ENCODE results near the gene PPP1R13B.

PPP1R13B gene

DNA sequence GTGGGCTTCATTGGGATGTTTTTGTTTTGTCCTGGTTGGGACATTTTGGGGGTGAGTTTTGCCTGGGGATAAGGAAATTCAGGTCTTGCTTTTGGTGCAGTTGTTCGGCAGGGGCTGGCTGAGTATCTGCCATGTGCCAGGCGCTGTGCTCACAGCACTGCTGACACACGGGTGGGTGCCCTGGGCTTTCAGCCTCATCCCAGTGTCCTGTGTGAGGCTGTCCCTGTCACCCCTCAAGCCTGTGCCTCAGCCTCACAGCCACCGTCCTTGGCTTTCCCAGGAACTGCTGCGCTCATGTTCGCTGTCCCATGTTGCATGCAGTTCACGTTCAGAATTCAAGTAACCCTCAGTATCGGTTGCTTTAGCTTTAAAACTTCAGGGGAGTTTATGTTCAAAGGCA is 157.0 kb downstream of the PPP1R13B start:
- no peak overlapping the region for H3K4me3 ChIP-seq
- H3K27ac ChIP-seq = peak overlapping the region; percentile 35 to 37
- no peaks in the 10 kb centered on the region for H3K9me3 ChIP-seq
- H3K36me3 ChIP-seq = peaks cover 41 to 76% (median 74%) of the 10 kb centered on the region in 3 donors
- intact Hi-C loops (cut with DNase I; ENCODE audit: low total_unique reads) = no loop called here
- no peaks in the 10 kb centered on the region for H3K27me3 ChIP-seq
- DNase-seq = no peak
- peaks cover 0 to 38% (median 18%) of the 10 kb centered on the region in 4 donors for H3K4me1 ChIP-seq
- TF ChIP-seq, protein P1, sequence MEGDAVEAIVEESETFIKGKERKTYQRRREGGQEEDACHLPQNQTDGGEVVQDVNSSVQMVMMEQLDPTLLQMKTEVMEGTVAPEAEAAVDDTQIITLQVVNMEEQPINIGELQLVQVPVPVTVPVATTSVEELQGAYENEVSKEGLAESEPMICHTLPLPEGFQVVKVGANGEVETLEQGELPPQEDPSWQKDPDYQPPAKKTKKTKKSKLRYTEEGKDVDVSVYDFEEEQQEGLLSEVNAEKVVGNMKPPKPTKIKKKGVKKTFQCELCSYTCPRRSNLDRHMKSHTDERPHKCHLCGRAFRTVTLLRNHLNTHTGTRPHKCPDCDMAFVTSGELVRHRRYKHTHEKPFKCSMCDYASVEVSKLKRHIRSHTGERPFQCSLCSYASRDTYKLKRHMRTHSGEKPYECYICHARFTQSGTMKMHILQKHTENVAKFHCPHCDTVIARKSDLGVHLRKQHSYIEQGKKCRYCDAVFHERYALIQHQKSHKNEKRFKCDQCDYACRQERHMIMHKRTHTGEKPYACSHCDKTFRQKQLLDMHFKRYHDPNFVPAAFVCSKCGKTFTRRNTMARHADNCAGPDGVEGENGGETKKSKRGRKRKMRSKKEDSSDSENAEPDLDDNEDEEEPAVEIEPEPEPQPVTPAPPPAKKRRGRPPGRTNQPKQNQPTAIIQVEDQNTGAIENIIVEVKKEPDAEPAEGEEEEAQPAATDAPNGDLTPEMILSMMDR (IDR thresholded peaks at IDR 0.05) = no peak

DNA sequence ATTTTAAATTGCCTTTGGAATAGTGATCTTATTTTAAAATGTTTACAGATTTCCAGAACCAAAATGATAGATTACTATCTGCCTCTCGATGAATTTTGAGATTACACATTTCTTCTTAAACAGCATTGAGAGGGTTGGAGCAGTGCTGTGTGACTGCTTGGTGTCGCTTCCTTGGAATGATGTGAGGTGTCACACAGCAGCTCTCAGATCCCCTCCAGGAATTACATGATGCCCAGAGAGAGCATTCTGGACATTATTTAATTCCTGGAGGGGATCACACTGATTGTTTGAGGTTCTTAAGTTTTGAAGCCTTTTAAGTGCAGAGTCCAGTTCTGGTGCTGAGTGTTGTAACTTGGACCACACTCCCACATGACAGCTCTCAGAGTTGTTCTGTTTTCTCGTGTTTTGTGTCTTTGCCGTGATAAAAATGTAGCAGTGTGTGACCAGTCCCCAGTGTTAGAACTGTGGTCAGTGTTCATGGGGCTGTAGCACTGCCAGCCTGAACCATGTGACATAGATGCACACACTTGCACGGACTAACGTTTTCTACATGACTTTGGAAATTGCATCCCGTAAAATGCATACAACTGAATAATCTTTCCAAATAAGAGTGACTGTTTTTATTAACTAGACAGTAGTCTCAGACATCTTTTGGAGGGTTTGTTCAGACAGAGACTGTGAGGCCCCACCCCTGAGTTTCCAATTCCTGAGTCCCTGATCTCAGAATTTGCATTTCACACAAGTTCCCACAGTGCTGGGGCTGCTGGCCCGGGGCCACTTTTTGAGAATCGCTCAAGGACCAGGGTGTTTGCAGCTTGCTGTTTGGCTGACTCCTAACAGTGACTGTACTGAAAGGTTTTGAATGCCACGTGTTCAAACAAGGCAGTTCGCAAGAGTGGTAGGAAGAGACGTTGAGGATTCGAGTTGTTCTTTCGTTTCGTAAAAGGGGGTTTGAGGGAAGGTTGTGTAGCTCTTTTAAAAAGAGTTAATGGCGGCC is 158.2 kb downstream of the PPP1R13B start:
- Histone ChIP-seq H3K27ac (peak overlapping the region; percentile 35 to 37), H3K4me1 (peaks cover 0 to 37% (median 18%) of the 10 kb centered on the region in 4 donors), H3K36me3 (peaks cover 45 to 80% (median 78%) of the 10 kb centered on the region in 3 donors), H3K4me3 (peak overlapping the region in 1 of 2 donors; percentile 16), H3K27me3 (no peaks in the 10 kb centered on the region), H3K9me3 (no peaks in the 10 kb centered on the region)
- intact Hi-C loops (cut with DNase I; ENCODE audit: low total_unique reads) = no loop called here
- TF ChIP-seq, protein P1 (IDR thresholded peaks at IDR 0.05) = no peak
- DNase-seq = no peak

DNA sequence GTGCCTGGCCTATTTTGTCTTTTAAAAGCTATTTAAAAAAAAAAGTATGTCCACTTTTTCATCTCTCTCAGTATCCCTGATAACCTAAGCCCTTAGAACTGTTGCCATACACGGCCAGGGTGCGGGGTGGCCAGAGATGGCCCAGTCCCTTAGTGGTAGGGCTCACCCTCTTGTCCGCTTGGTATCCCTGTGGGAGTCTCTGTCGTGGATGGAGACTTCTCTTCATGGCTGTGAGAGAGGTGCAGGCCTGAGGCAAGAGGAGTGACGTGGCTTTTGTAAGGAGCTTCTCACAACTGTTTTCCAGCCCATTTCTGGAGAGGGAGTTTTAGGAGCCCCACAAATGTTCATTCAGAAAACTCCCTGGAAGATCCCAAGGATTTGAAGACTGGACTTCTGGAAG is 158.9 kb downstream of the PPP1R13B start:
- TF ChIP-seq, protein P1 (IDR thresholded peaks at IDR 0.05) = no peak
- Histone ChIP-seq H3K27ac (peak overlapping the region; percentile 35 to 37), H3K4me3 (no peak overlapping the region), H3K27me3 (no peaks in the 10 kb centered on the region), H3K9me3 (no peaks in the 10 kb centered on the region), H3K36me3 (peaks cover 44 to 80% (median 78%) of the 10 kb centered on the region in 3 donors), H3K4me1 (peaks cover 0 to 37% (median 18%) of the 10 kb centered on the region in 4 donors)
- no peak for DNase-seq
- intact Hi-C loops (cut with DNase I; ENCODE audit: low total_unique reads) = no loop called here

DNA sequence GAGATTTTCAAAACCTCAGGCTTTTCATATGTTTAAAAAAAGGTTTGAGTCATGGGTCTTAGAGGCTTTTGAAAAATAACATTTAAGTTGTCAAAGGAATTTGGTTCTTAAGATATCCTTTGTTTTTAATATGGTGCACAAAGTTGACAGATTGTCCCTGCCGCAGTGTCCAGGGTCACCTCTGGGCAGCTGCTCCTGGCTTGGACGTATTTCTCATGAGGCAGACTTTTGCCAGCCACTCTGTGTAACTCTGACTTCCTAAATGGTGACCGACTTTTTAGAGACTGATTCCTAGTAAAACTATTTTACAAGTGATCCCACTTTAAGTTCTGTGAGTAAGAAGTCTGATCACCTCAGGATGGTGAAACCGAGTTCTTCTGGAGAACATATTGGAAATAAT is 159.7 kb downstream of the PPP1R13B start:
- peaks cover 44 to 80% (median 78%) of the 10 kb centered on the region in 3 donors for H3K36me3 ChIP-seq
- intact Hi-C loops (cut with DNase I; ENCODE audit: low total_unique reads) = no loop called here
- no peak for DNase-seq
- H3K27ac ChIP-seq = peak overlapping the region; percentile 35 to 37
- H3K27me3 ChIP-seq = no peaks in the 10 kb centered on the region
- no peak overlapping the region for H3K4me3 ChIP-seq
- TF ChIP-seq, protein P1 (IDR thresholded peaks at IDR 0.05) = no peak
- H3K9me3 ChIP-seq = no peaks in the 10 kb centered on the region
- peaks cover 0 to 37% (median 18%) of the 10 kb centered on the region in 4 donors for H3K4me1 ChIP-seq

DNA sequence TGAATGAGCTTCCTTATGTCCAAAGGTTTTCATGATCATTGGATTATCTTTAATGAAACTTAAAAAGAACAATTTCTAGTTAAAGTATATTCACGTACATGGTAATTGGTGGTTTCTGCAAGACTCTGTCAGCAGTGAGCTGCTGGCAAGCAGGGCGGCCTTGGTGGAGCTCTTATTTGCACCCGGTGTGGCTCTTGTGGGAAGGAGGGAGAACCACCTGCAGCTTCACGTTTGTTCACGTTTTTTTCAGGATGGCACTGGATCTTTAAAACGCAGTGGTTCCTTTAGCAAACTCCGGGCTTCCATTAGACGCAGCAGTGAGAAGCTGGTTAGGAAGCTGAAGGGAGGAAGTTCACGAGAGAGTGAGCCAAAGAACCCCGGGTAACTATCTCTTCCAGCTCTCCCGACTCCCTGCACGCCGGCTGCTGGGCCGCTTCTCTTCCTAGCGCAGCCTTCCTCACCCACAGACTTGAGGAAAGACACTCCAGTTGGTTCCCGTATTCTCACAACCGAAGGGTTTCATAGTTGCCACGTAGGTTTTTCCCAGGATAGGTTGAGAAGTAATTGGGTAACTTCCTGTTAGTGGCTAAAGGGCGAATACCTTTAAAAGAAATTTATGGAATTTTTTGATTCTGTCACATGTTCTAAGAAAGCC is 160.4 kb downstream of the PPP1R13B start:
- intact Hi-C loops (cut with DNase I; ENCODE audit: low total_unique reads) = no loop called here
- H3K4me3 ChIP-seq = no peak overlapping the region
- H3K27ac ChIP-seq = peak overlapping the region; percentile 35 to 37
- H3K36me3 ChIP-seq = peaks cover 48 to 80% (median 76%) of the 10 kb centered on the region in 3 donors
- peaks cover 0 to 37% (median 18%) of the 10 kb centered on the region in 4 donors for H3K4me1 ChIP-seq
- H3K27me3 ChIP-seq = no peaks in the 10 kb centered on the region
- DNase-seq = no peak
- TF ChIP-seq, protein P1 (IDR thresholded peaks at IDR 0.05) = no peak
- no peaks in the 10 kb centered on the region for H3K9me3 ChIP-seq

Data from tibial artery (tissue), 4 donors.